K562 (cell line): ENCODE results near the gene RNF224. TPM values are rescaled to one million over a fixed set of nuclear protein-coding genes. Genes with fewer than 3 reads are reported as not detected.

Source experiments
- CAMTA2 ChIP-seq: fragments of 250-450 bp; sonication (Bioruptor Pico); conservative IDR thresholded peaks from 2 replicates; pipeline ENCODE4 v1.5.1; 2022
- CBX3 ChIP-seq, 2 experiments: IDR thresholded peaks; 1 replicate in 1 of 2; 2 replicates in 1 of 2; pipeline ENCODE4 v1.6.1; 2012; ENCODE audit warnings: inconsistent platforms in 2 of 2, low read length in 2 of 2, borderline replicate concordance in 1 of 2, control low read depth in 1 of 2
- CHD1 ChIP-seq: fragments of 200-600 bp; sonication (generic); IDR thresholded peaks from one replicate; pipeline ENCODE4 v1.6.1; 2012; ENCODE audit warnings: mild to moderate bottlenecking, moderate library complexity, low read length, inconsistent platforms
- ESRRB ChIP-seq: fragments of 250-450 bp; sonication (Bioruptor Pico); IDR thresholded peaks from 2 replicates; pipeline ENCODE4 v1.5.0; 2020; ENCODE audit warnings: mild to moderate bottlenecking, moderate library complexity, borderline replicate concordance
- FOXJ3 ChIP-seq: sonication (generic); formaldehyde crosslinking; IDR thresholded peaks from 2 replicates; pipeline ENCODE4 v1.4.0; 2020; ENCODE audit warnings: mild to moderate bottlenecking, missing genetic modification reagents
- HNRNPL ChIP-seq: fragments of 200-400 bp; formaldehyde crosslinking; IDR thresholded peaks from 2 replicates; pipeline ENCODE4 v1.6.1; 2017; ENCODE audit warnings: low read depth, mild to moderate bottlenecking, low read length
- KDM5B ChIP-seq: fragments of 200-600 bp; sonication (generic); IDR thresholded peaks from 2 replicates; pipeline ENCODE4 v1.6.1; 2012; ENCODE audit warnings: low read depth, mild to moderate bottlenecking, moderate library complexity, low read length, control low read depth, inconsistent platforms; ENCODE audit not compliant: insufficient replicate concordance
- MCM2 ChIP-seq: fragments of 450-650 bp; IDR thresholded peaks from 2 replicates; pipeline ENCODE4 v1.6.1; 2017; ENCODE audit warnings: low read depth, mild to moderate bottlenecking
- MED1 ChIP-seq: sonication (generic); formaldehyde crosslinking; IDR thresholded peaks from 2 replicates; pipeline ENCODE4 v1.8.1; 2023; ENCODE audit warnings: missing genetic modification reagents, borderline replicate concordance
- PHTF2 ChIP-seq: fragments of 250-450 bp; sonication (Bioruptor Pico); IDR thresholded peaks from 2 replicates; pipeline ENCODE4 v1.5.0; 2021; ENCODE audit warnings: mild to moderate bottlenecking
- PPARD ChIP-seq: fragments of 250-450 bp; sonication (Bioruptor Pico); IDR thresholded peaks from 2 replicates; pipeline ENCODE4 v1.8.0; 2022; ENCODE audit warnings: inconsistent platforms, mild to moderate bottlenecking, moderate library complexity
- SREBF1 ChIP-seq: fragments of 150-350 bp; IDR thresholded peaks from 2 replicates; pipeline ENCODE4 v1.6.1; 2014; ENCODE audit warnings: antibody characterized with exemption, low read depth, low read length, borderline replicate concordance
- TAF9B ChIP-seq: fragments of 450-650 bp; IDR thresholded peaks from 2 replicates; pipeline ENCODE4 v1.6.1; 2018; ENCODE audit warnings: mild to moderate bottlenecking; ENCODE audit not compliant: partially characterized antibody
- TGIF2 ChIP-seq: sonication (generic); formaldehyde crosslinking; IDR thresholded peaks from 2 replicates; pipeline ENCODE4 v1.8.1; 2022; ENCODE audit warnings: mild to moderate bottlenecking, missing genetic modification reagents, moderate library complexity
- TRIM28 ChIP-seq: fragments of 450-650 bp; IDR thresholded peaks from 2 replicates; pipeline ENCODE4 v1.6.1; 2017
- ZFP1 ChIP-seq: fragments of 450-650 bp; formaldehyde crosslinking; IDR thresholded peaks from 2 replicates; pipeline ENCODE4 v1.4.0; 2020; ENCODE audit warnings: mild to moderate bottlenecking, mixed read lengths
- ZKSCAN8 ChIP-seq: fragments of 200-800 bp; sonication (Bioruptor generic); IDR thresholded peaks from 2 replicates; pipeline ENCODE4 v1.6.1; 2016; ENCODE audit warnings: missing genetic modification characterization, missing compliant biosample characterization
- ZNF23 ChIP-seq: fragments of 250-450 bp; sonication (Bioruptor Pico); IDR thresholded peaks from 2 replicates; pipeline ENCODE4 v1.4.0; 2020; ENCODE audit warnings: mild to moderate bottlenecking
- ZNF41 ChIP-seq: fragments of 250-450 bp; sonication (Bioruptor Pico); conservative IDR thresholded peaks from 2 replicates; pipeline ENCODE4 v1.4.0; 2020; ENCODE audit warnings: mild to moderate bottlenecking
- ZNF507 ChIP-seq: conservative IDR thresholded peaks from 2 replicates; pipeline ENCODE4 v1.6.1; 2017; ENCODE audit warnings: missing genetic modification characterization, missing compliant biosample characterization
- ZNF561 ChIP-seq: fragments of 450-650 bp; formaldehyde crosslinking; conservative IDR thresholded peaks from 2 replicates; pipeline ENCODE4 v1.4.0; 2020; ENCODE audit warnings: mild to moderate bottlenecking, moderate library complexity
- ZNF695 ChIP-seq: fragments of 450-650 bp; formaldehyde crosslinking; IDR thresholded peaks from 2 replicates; pipeline ENCODE4 v1.4.0; 2020; ENCODE audit warnings: mild to moderate bottlenecking, moderate library complexity
- polyA plus RNA-seq, 8 experiments: library from polyadenylated mRNA; depleted of rRNA in 4 of 8; stranded (reverse) in 5 of 8; unstranded in 3 of 8; fragments of >200 nt; fragmentation: Nextera tagmentation in 2 of 8; fragmentation: Illumina TruSeq in 1 of 8; extraction: Ambion mirVana in 2 of 8; extraction: Trizol in 1 of 8; gene quantifications; 2 replicates each; pipeline versions ENCODE4 v1.2.1 to v1.2.3, GENCODE V29; 2011 to 2014; ENCODE audit warnings: inconsistent platforms in 1 of 8, missing spikeins in 1 of 8
- total RNA-seq, 7 experiments: library from RNA; depleted of rRNA in 6 of 7; stranded (reverse); fragments of >200 nt in 6 of 7; fragmentation: Illumina TruSeq in 2 of 7; extraction: Trizol in 2 of 7; gene quantifications; 2 replicates each; pipeline versions ENCODE4 v1.2.1 to v1.2.3, GENCODE V29; 2011 to 2021; ENCODE audit warnings: low replicate concordance in 1 of 7
- TF ChIP-seq, protein P1 (sequence below): IDR thresholded peaks from 3 replicates; pipeline ENCODE4 v1.6.1; 2011; ENCODE audit warnings: borderline replicate concordance, mild to moderate bottlenecking; ENCODE audit not compliant: insufficient read length, insufficient read depth
- TF ChIP-seq, protein P2 (sequence below): sonication (generic); formaldehyde crosslinking; IDR thresholded peaks from 2 replicates; pipeline ENCODE4 v1.8.1; 2023; ENCODE audit warnings: mild to moderate bottlenecking, missing genetic modification reagents
- TF ChIP-seq, protein P3 (sequence below), 2 experiments: fragments of 450-650 bp; conservative IDR thresholded peaks; 2 replicates each; pipeline ENCODE4 v1.6.1; 2017; ENCODE audit warnings: mild to moderate bottlenecking in 2 of 2, moderate library complexity in 2 of 2
- TF ChIP-seq, protein P4 (sequence below): sonication (generic); formaldehyde crosslinking; IDR thresholded peaks from 2 replicates; pipeline ENCODE4 v1.9.0; 2022; ENCODE audit warnings: mild to moderate bottlenecking, missing genetic modification reagents

RNF224 gene
- total and polyA plus RNA-seq, 9 of the 15 experiments (the other 6 are each of a cell fraction or from before 2014, with no cell fraction given): not detected

DNA sequence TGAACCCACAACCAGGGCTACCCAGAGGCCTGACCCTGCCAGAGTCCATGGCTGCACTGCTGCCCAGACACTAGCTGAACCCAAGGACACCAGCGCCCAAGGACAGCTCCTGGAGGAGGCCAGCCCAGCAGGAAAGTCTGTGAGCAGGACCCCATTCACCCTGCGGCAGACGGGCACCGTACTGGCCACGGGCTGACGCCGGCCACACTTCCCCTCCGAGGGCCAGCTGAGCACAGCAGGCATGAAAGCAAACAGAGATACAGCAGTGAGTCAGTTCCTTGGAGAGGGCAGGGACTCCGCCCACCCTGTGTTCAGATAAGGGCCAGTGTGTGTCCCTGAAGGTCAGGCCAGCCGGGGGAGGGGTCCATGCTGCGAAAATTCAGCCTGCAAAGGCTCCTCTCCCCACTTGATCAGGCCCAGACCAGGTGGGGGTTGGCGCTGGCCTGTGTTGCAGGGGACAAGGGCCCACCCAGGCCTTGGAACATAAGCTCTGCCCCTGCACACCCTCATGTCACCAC, 8.5 kb upstream of the RNF224 start (continued):
- TF ChIP-seq ZNF41 (CRISPR knock-in tag) (0 out of 2 replicates have a peak, but pooled peaks have one; percentile 40), ZNF695 (CRISPR knock-in tag) (no peak), ZKSCAN8 (CRISPR knock-in tag) (no peak), ESRRB (CRISPR knock-in tag) (no peak), TRIM28 (no peak), FOXJ3 (CRISPR knock-in tag) (no peak), HNRNPL (peak; percentile 61; the same call in 1 of the 2 replicates), ZNF507 (tag) (no peak), PPARD (CRISPR knock-in tag) (no peak), ZNF23 (CRISPR knock-in tag) (no peak), PHTF2 (CRISPR knock-in tag) (no peak), CAMTA2 (CRISPR knock-in tag) (no peak), CHD1 (no peak), TAF9B (peak; percentile 86), ZFP1 (0 out of 2 replicates have a peak, but pooled peaks have one; percentile 45), MCM2 (no peak), MED1 (no peak), CBX3 (IDR thresholded peaks at IDR 0.05; ENCODE audit: borderline replicate concordance in 1 of 2, low read length in 2 of 2) (peak in 1 of 2 experiments; percentile 45; a peak in 1 of 3 replicates), KDM5B (peak; percentile 62), ZNF561 (CRISPR knock-in tag) (no peak), SREBF1 (no peak), TGIF2 (no peak)
- TF ChIP-seq, protein P1, sequence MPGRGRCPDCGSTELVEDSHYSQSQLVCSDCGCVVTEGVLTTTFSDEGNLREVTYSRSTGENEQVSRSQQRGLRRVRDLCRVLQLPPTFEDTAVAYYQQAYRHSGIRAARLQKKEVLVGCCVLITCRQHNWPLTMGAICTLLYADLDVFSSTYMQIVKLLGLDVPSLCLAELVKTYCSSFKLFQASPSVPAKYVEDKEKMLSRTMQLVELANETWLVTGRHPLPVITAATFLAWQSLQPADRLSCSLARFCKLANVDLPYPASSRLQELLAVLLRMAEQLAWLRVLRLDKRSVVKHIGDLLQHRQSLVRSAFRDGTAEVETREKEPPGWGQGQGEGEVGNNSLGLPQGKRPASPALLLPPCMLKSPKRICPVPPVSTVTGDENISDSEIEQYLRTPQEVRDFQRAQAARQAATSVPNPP: no peak
- TF ChIP-seq, protein P2, sequence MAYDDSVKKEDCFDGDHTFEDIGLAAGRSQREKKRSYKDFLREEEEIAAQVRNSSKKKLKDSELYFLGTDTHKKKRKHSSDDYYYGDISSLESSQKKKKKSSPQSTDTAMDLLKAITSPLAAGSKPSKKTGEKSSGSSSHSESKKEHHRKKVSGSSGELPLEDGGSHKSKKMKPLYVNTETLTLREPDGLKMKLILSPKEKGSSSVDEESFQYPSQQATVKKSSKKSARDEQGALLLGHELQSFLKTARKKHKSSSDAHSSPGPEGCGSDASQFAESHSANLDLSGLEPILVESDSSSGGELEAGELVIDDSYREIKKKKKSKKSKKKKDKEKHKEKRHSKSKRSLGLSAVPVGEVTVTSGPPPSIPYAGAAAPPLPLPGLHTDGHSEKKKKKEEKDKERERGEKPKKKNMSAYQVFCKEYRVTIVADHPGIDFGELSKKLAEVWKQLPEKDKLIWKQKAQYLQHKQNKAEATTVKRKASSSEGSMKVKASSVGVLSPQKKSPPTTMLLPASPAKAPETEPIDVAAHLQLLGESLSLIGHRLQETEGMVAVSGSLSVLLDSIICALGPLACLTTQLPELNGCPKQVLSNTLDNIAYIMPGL (CRISPR knock-in tag): no peak; the same call in 1 of the 2 replicates
- TF ChIP-seq, protein P3, sequence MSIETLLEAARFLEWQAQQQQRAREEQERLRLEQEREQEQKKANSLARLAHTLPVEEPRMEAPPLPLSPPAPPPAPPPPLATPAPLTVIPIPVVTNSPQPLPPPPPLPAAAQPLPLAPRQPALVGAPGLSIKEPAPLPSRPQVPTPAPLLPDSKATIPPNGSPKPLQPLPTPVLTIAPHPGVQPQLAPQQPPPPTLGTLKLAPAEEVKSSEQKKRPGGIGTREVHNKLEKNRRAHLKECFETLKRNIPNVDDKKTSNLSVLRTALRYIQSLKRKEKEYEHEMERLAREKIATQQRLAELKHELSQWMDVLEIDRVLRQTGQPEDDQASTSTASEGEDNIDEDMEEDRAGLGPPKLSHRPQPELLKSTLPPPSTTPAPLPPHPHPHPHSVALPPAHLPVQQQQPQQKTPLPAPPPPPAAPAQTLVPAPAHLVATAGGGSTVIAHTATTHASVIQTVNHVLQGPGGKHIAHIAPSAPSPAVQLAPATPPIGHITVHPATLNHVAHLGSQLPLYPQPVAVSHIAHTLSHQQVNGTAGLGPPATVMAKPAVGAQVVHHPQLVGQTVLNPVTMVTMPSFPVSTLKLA (conservative IDR thresholded peaks at IDR 0.05): peak; percentile 54 to 81
- TF ChIP-seq, protein P4, sequence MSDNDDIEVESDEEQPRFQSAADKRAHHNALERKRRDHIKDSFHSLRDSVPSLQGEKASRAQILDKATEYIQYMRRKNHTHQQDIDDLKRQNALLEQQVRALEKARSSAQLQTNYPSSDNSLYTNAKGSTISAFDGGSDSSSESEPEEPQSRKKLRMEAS: peak; percentile 58
